Mesenchymal stem cell (in vitro differentiated cells and primary cell): ENCODE measurements around the gene SPDYE4.

ENCODE experiments used
- DNase-seq: peaks from one replicate; pipeline ENCODE4 v3.0.0-alpha.2; 2013
- H2AFZ ChIP-seq: one replicate; pipeline ENCODE4 v1.6.1; 2013; ENCODE audit warnings: low read depth, mild to moderate bottlenecking, control low read depth, inconsistent platforms, low read length, moderate library complexity
- H2AK5ac ChIP-seq: 2 replicates; pipeline ENCODE4 v1.6.1; 2013; ENCODE audit warnings: low read length, moderate library complexity, mild to moderate bottlenecking, inconsistent platforms; ENCODE audit not compliant: severe bottlenecking
- H2BK120ac ChIP-seq: one replicate; pipeline ENCODE4 v1.6.1; 2013; ENCODE audit warnings: low read depth, mild to moderate bottlenecking, inconsistent platforms, low read length, moderate library complexity
- H2BK12ac ChIP-seq, 2 experiments: one replicate each; pipeline ENCODE4 v1.6.1; 2013; ENCODE audit warnings: inconsistent platforms in 2 of 2, low read length in 2 of 2, mild to moderate bottlenecking in 2 of 2, moderate library complexity in 2 of 2, control low read depth in 1 of 2
- H2BK15ac ChIP-seq: one replicate; pipeline ENCODE4 v1.6.1; 2013; ENCODE audit warnings: mild to moderate bottlenecking, low read depth, inconsistent platforms; ENCODE audit not compliant: poor library complexity, severe bottlenecking
- H2BK5ac ChIP-seq: 2 replicates; pipeline ENCODE4 v1.6.1; 2013; ENCODE audit warnings: low read depth, mild to moderate bottlenecking, low read length, control low read depth, inconsistent platforms; ENCODE audit not compliant: poor library complexity, severe bottlenecking
- H3K14ac ChIP-seq, 2 experiments: one replicate each; pipeline ENCODE4 v1.6.1; 2013; ENCODE audit warnings: inconsistent platforms in 2 of 2, low read length in 2 of 2, control low read depth in 1 of 2, mild to moderate bottlenecking in 1 of 2, moderate library complexity in 1 of 2
- H3K18ac ChIP-seq, 2 experiments: one replicate each; pipeline ENCODE4 v1.6.1; 2013; ENCODE audit warnings: inconsistent platforms in 2 of 2, low read length in 2 of 2, control low read depth in 1 of 2, low read depth in 1 of 2, mild to moderate bottlenecking in 1 of 2
- H3K23ac ChIP-seq, 2 experiments: one replicate each; pipeline ENCODE4 v1.6.1; 2013; ENCODE audit warnings: inconsistent platforms in 2 of 2, low read length in 2 of 2, mild to moderate bottlenecking in 2 of 2, moderate library complexity in 2 of 2, control low read depth in 1 of 2
- H3K27ac ChIP-seq: 2 replicates; pipeline ENCODE4 v1.5.1; 2013; ENCODE audit warnings: mild to moderate bottlenecking, moderate library complexity, low read length, control low read depth, inconsistent platforms; ENCODE audit not compliant: poor library complexity, severe bottlenecking
- H3K27me3 ChIP-seq, 2 experiments: 2 replicates each; pipeline versions ENCODE4 v1.6.1 to v1.7.0; 2013; ENCODE audit warnings: low read length in 2 of 2, mild to moderate bottlenecking in 2 of 2, moderate library complexity in 2 of 2, control low read depth in 1 of 2, inconsistent platforms in 1 of 2; ENCODE audit not compliant: control insufficient read depth in 1 of 2, insufficient read depth in 1 of 2
- H3K36me3 ChIP-seq, 2 experiments: 2 replicates each; pipeline versions ENCODE4 v1.6.1 to v1.7.0; 2013; ENCODE audit warnings: low read length in 2 of 2, control low read depth in 1 of 2, inconsistent platforms in 1 of 2, low read depth in 1 of 2, mild to moderate bottlenecking in 1 of 2; ENCODE audit not compliant: insufficient read depth in 2 of 2, control insufficient read depth in 1 of 2
- H3K4ac ChIP-seq, 2 experiments: one replicate each; pipeline ENCODE4 v1.6.1; 2013; ENCODE audit warnings: inconsistent platforms in 2 of 2, low read length in 2 of 2, mild to moderate bottlenecking in 2 of 2, moderate library complexity in 2 of 2, control low read depth in 1 of 2, low read depth in 1 of 2
- H3K4me1 ChIP-seq: 2 replicates; pipeline ENCODE4 v1.6.1; 2013; ENCODE audit warnings: low read depth, low read length, control low read depth; ENCODE audit not compliant: control insufficient read depth, insufficient read depth
- H3K4me2 ChIP-seq: 2 replicates; pipeline ENCODE4 v1.6.1; 2013; ENCODE audit warnings: low read length, mild to moderate bottlenecking, inconsistent platforms; ENCODE audit not compliant: poor library complexity, severe bottlenecking
- H3K4me3 ChIP-seq, 2 experiments: 2 replicates each; pipeline versions ENCODE4 v1.5.1 to v1.7.0; 2013; ENCODE audit warnings: low read length in 2 of 2, mild to moderate bottlenecking in 2 of 2, control low read depth in 1 of 2, low read depth in 1 of 2; ENCODE audit not compliant: insufficient read depth in 1 of 2
- H3K79me1 ChIP-seq: replicated peaks from 2 replicates; pipeline ENCODE4 v1.6.1; 2013; ENCODE audit warnings: mild to moderate bottlenecking, control low read depth, low read length, inconsistent platforms; ENCODE audit not compliant: poor library complexity, severe bottlenecking
- H3K9ac ChIP-seq: 2 replicates; pipeline ENCODE4 v1.7.0; 2013; ENCODE audit warnings: mild to moderate bottlenecking, low read length, moderate library complexity
- H3K9me3 ChIP-seq: 2 replicates; pipeline ENCODE4 v1.7.0; 2013; ENCODE audit warnings: mild to moderate bottlenecking, low read length; ENCODE audit not compliant: control insufficient read depth
- H4K8ac ChIP-seq: one replicate; pipeline ENCODE4 v1.6.1; 2013; ENCODE audit warnings: inconsistent platforms, mild to moderate bottlenecking, low read length, moderate library complexity
- H4K91ac ChIP-seq: one replicate; pipeline ENCODE4 v1.6.1; 2013; ENCODE audit warnings: mild to moderate bottlenecking, low read length, inconsistent platforms
- WGBS: methylation state at CpG from one replicate; pipeline ENCODE4 v1.1.7; 2013; ENCODE audit warnings: mixed read lengths; 5-methylcytosine and 5-hydroxymethylcytosine counted together

The SPDYE4 gene

GRCh38 chr17:8781776-8782175 is 23.4 kb upstream of the SPDYE4 start:
- Histone ChIP-seq H3K4me2 (no peak overlapping the region), H3K79me1 (no peaks in the 10 kb centered on the region), H2AFZ (no peak overlapping the region), H3K4me3 (no peak overlapping the region), H2BK120ac (no peak overlapping the region), H3K27me3 (peaks cover 0 to 7% of the 10 kb centered on the region in 2 experiments), H2AK5ac (no peak overlapping the region), H4K8ac (no peak overlapping the region), H2BK12ac (no peak overlapping the region), H3K4me1 (no peaks in the 10 kb centered on the region), H3K27ac (no peak overlapping the region), H4K91ac (no peak overlapping the region), H3K23ac (no peak overlapping the region), H2BK15ac (no peak overlapping the region), H3K18ac (no peak overlapping the region), H3K36me3 (no peaks in the 10 kb centered on the region), H2BK5ac (no peak overlapping the region), H3K14ac (no peak overlapping the region), H3K4ac (no peak overlapping the region), H3K9ac (no peak overlapping the region), H3K9me3 (peaks cover 4% of the 10 kb centered on the region)
- 98% methylated on average over 4 of the region's 4 CpGs for WGBS
- no peak for DNase-seq

- Histone ChIP-seq H3K4me1 (no peaks in the 10 kb centered on the region), H2BK15ac (no peak overlapping the region), H4K8ac (no peak overlapping the region), H2AFZ (no peak overlapping the region), H3K23ac (no peak overlapping the region), H3K36me3 (no peaks in the 10 kb centered on the region), H2BK5ac (no peak overlapping the region), H3K27ac (no peak overlapping the region), H3K79me1 (no peaks in the 10 kb centered on the region), H3K4me2 (no peak overlapping the region), H3K9ac (no peak overlapping the region), H3K4me3 (no peak overlapping the region), H2AK5ac (no peak overlapping the region), H2BK12ac (no peak overlapping the region), H3K4ac (no peak overlapping the region), H4K91ac (no peak overlapping the region), H3K18ac (no peak overlapping the region), H3K9me3 (peaks cover 3% of the 10 kb centered on the region), H3K14ac (no peak overlapping the region), H3K27me3 (peaks cover 0 to 5% of the 10 kb centered on the region in 2 experiments), H2BK120ac (no peak overlapping the region)
- WGBS, result no CpG with 5 or more reads among the region's 1 CpG
- DNase-seq, result no peak
Measured at GRCh38 chr17:8776881-8777280, 18.5 kb upstream of the SPDYE4 start.

- Histone ChIP-seq H3K27me3 (peaks cover 0 to 5% of the 10 kb centered on the region in 2 experiments), H3K4ac (no peak overlapping the region), H2AFZ (no peak overlapping the region), H3K4me1 (no peaks in the 10 kb centered on the region), H2BK120ac (no peak overlapping the region), H3K4me2 (no peak overlapping the region), H2BK12ac (no peak overlapping the region), H2AK5ac (no peak overlapping the region), H3K18ac (no peak overlapping the region), H3K4me3 (no peak overlapping the region), H3K79me1 (no peaks in the 10 kb centered on the region), H2BK5ac (no peak overlapping the region), H3K27ac (no peak overlapping the region), H2BK15ac (no peak overlapping the region), H3K23ac (no peak overlapping the region), H4K91ac (no peak overlapping the region), H3K9ac (no peak overlapping the region), H3K36me3 (no peaks in the 10 kb centered on the region), H3K9me3 (peaks cover 3% of the 10 kb centered on the region), H3K14ac (no peak overlapping the region), H4K8ac (no peak overlapping the region)
- DNase-seq, result no peak
Measured at GRCh38 chr17:8776248-8776647, 17.9 kb upstream of the SPDYE4 start.

DNA sequence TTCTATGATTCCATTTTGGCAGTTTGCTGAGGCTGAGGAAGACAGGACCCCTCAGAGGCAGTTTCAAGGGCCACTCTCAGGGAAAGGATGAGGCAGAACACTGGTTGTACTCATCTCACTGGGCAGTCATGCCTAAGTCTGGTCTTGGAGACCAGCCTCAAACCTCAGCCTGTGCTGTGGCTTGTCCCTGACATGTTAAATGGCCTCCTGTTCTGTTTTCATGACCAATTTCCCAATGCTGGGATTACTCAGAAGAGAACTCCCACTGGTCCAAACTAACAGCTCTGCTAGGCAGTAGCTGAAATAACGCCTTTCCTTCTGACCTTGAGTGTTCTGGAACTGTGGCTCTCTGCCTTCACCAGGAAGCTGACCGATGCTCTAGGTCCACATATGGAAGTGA is 8.4 kb upstream of the SPDYE4 start:
- Histone ChIP-seq H3K9me3 (no peaks in the 10 kb centered on the region), H2AK5ac (no peak overlapping the region), H2AFZ (no peak overlapping the region), H3K4me2 (no peak overlapping the region), H3K79me1 (no peaks in the 10 kb centered on the region), H2BK12ac (no peak overlapping the region), H2BK15ac (no peak overlapping the region), H3K27ac (no peak overlapping the region), H2BK5ac (no peak overlapping the region), H3K14ac (no peak overlapping the region), H3K18ac (no peak overlapping the region), H3K23ac (no peak overlapping the region), H3K4me3 (no peak overlapping the region), H3K4ac (no peak overlapping the region), H4K91ac (no peak overlapping the region), H2BK120ac (no peak overlapping the region), H3K4me1 (no peaks in the 10 kb centered on the region), H3K27me3 (peaks cover 7 to 31% of the 10 kb centered on the region in 2 experiments), H3K36me3 (no peaks in the 10 kb centered on the region), H3K9ac (no peak overlapping the region), H4K8ac (no peak overlapping the region)
- DNase-seq, result no peak
- 89% methylated on average over 2 of the region's 2 CpGs for WGBS
